Kidney capillary endothelial cell (primary cell): ENCODE measurements around the gene AGO4.
A peak's percentile ranks its signal among the peaks of the same experiment; 100 is the strongest.
"Not testable (repeated sequence)": the region's sequence is repeated elsewhere in the genome, so short reads cannot be mapped to it uniquely, and the experiment has no call there.

Source experiments
- DNase-seq: peaks from one replicate; pipeline ENCODE4 v3.0.0-alpha.2; 2018; ENCODE audit warnings: low spot score

AGO4 gene

GRCh38 chr1:35863881-35864625 is 56.2 kb downstream of the AGO4 start:
- no peak for DNase-seq

GRCh38 chr1:35864813-35865212 is 57.0 kb downstream of the AGO4 start:
- DNase-seq = no peak

DNA sequence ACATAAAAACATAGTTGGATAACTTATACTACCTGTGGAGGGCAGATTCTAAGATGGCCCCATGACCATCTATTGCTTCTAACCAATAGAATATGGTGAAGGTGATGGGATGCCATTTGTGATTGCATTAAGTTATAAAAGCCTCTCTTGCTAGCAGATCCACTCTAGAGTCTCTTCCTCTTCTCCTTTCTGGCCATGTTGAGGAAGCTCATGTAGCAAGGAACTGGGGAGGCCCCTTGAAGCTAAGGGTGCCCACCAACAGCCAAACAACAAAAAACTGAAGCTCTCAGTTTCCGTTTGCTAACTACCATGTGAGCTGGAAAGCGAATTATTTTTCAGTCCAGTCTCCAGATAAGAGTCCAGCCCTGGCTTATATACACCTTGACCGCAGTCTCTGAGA is 59.2 kb downstream of the AGO4 start:
- DNase-seq = no peak

DNA sequence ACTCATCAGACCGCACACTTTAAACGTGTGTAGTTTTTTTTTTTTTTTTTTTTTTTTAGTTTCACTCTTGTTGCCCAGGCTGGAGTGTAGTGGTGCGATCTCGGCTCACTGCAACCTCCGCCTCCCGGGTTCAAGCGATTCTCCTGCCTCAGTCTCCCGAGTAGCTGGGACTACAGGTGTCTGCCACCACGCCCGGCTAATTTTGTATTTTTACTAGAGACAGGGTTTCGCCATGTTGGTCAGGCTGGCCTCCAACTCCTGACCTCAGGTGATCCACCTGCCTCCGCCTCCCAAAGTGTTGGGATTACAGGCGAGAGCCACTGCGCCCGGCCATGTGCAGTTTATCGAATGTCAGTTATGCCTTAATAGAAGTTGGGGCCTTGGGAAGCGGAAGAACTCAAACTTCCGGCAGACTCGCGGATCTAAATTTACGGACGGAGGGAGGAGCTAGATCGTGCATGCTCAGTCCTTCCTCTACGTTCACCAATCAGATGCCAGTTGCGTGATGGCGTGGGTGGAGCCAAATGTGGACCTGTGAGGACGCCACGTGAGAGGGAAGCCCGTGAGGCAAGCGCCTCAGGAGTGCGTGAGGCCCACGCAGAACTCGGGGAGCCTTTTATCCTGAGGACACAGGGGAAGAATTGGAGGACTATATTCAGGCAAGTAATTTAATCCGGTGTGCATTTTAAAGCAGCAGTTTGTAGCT is 61.6 kb downstream of the AGO4 start:
- DNase-seq = not testable (repeated sequence)

- DNase-seq = no peak
Measured at GRCh38 chr1:35870651-35871309, 63.0 kb downstream of the AGO4 start.

DNA sequence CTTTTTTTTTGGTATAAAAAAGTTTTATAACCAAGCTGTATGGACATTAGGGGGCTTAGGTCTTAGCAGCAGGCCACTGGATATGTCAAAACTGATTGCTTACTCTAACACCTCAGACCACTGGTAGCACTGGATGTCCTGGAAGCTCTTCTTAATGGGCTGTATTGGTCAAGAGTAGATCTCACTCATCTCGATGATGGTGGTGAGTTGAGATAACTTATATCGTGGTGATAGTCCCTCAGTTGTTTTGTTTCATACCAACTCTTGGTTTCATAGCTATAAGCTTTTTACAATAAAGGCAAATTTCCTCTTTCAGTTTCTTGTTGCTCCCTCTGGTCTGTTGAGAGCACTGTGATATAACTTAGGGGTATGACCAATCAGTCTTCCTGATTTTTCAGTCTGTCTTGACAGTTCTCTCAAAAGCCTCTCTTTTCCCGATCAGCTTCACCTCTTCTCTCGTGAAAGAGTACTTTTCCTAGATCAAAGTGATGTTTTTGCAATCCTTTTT is 65.5 kb downstream of the AGO4 start:
- DNase-seq = no peak

DNA sequence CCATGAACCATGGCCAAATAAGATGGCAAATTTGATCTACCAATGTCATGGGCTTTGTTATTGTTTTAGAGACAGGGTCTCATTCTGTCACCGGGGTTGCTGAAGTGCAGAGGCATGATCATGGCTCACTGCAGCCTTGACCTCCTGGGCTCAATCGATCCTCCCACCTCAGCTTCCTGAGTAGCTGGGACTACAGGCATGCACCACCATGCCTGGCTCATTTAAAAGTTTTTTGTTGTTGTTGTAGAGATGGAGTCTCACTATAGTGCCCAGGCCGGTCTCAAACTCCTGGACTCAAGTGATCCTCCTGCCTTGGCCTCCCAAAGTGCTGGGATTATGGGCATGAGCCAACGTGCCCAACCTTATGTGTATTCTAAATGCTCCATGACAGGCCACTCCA is 66.3 kb downstream of the AGO4 start:
- not testable (repeated sequence) for DNase-seq

- DNase-seq = no peak
Measured at GRCh38 chr1:35876988-35877387, 69.2 kb downstream of the AGO4 start.

DNA sequence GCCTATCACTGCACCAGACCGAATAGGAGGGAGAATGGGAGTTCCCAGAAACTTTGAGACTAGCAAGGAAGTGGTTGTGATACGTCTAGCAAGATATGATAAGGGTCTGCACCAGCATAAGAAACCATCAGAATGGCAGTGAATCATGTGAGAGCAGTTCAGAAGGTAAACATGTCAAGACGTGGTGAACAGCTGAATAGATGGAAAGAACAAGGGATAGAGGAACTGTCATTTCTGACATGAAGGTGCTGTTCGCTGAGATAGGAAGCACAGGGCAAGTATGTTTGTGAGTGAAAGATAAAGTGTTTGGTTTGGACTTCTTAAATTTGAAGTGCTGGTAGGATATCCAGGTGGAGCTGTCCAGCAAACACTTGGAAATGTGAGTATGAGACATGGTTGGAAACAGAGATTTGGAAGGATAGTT is 74.0 kb downstream of the AGO4 start:
- DNase-seq = no peak

DNA sequence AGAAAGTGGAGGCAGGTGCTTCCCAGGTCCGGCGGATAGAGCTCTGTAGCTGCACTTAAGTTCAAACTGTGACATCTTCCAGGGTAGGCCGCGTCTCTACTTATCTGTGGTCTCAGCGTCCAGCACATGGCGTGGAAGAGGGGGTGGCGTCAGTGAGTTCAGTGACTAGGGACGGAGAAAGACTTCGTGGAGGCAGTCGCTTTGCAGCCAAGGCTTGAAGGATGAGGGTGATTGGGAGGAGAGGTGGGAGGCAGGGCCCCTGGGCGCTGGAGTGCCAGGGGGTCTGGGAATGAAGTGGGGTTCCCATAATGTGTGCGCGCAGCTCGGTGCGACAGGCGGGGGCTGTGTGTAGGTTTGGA is 74.7 kb downstream of the AGO4 start:
- DNase-seq = no peak

- peak; percentile 94 for DNase-seq
Measured at GRCh38 chr1:35882945-35883634, 75.3 kb downstream of the AGO4 start, which contains the start of gene AGO1. Gene AGO1 (plus strand): TSS chr1:35883209. CDS start chr1:35883422, 213 bp downstream.

DNA sequence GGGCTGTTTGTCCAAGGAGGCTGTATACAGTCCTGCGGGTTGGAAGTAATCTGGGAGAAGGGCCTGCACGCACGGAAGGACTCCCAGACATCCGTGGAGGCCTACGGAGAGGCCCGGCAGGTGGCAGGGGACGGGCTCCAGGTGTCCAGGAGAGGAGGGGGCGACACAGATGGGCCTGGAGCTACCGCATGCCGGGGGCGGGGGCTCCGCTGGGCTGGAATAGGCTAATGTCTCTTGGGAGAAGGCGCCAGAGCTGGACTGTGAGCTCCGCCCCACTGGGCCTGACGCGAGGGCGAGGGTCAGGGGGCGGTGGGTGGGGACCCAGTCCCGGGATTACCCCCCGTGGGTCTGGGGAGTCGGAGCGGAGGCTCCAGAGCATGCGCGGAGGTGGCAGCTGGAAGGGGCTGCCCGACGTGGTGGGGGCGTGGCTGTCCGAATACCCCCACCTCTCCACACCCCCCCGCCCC is 75.9 kb downstream of the AGO4 start:
- no peak for DNase-seq

GRCh38 chr1:35884934-35885333 is 77.1 kb downstream of the AGO4 start:
- no peak for DNase-seq

DNA sequence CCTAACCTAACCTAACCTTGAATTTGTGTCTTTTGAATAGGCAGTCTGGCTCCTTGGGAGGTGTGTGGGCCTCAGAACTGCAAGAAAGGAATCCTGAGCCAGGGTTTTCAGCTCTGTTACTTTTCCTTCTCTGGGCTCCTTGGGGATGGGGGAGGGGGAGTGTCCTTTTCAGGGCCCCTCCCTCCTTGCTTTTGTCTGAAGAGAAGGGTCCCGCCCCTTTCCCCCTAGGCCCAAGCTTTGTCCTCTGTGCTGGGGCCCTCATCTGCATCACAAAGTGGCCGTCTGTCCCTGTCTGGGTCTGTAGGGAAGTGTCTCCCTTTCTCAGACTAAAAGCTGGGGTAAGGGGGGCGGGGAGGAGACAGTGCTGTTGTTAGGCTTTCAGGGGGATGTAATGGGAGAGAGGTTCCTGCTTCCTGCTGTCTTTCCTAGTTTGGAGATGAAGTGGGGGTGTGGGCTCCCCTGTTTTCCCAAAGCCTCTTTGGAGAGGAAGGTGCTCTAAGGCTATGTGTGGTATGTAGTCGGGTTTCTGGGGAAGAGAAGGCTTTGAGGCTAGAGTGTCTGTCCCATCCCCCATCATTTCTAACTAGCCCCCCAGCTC is 78.2 kb downstream of the AGO4 start:
- DNase-seq = no peak

DNA sequence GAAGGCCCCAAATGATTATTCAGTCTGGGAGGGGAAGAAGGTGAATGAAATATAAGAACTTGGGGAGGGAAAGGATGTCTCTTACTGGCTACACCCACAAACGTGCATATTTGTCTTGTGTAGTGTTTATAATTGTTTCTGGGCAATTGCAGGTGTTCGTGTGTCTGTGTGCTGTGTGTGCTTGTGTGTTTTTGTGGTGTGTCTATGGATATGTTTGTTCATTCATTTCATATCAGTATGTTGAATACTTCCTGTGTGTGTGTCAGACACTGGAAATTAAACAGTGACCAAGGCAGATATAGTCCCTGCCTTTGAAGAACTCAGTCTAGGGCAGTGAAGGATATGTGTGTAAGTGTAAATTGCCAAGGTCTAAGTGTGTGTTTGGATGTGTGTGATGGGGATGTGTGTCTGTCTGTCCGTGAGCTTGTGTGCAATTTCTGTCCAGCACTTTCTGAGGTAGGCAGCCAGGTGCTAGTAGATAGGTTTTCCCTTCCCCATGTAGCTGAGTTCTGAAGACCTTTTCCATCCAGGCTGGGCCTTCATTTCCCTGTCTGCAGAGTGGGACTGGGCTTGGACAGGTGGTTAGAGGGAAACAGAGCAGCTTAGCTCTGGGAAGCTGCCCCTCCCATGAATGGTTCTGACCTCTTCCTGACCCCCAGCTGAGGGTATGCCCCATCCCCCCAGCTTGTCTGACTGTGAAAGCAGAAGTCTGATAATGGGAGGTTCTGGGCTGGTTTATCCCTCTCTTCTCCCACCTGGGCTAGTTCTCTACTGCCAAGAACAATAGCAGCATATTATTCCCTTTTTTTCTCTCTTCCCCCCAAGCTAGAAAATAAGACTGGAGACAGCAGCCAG is 79.0 kb downstream of the AGO4 start:
- DNase-seq = no peak

- no peak for DNase-seq
Measured at GRCh38 chr1:35887508-35887907, 79.7 kb downstream of the AGO4 start.

GRCh38 chr1:35888255-35888654 is 80.4 kb downstream of the AGO4 start:
- no peak for DNase-seq

GRCh38 chr1:35888981-35889380 is 81.2 kb downstream of the AGO4 start:
- not testable (repeated sequence) for DNase-seq

- DNase-seq = no peak
Measured at GRCh38 chr1:35893051-35893879, 85.4 kb downstream of the AGO4 start.

- DNase-seq = no peak
Measured at GRCh38 chr1:35894183-35894582, 86.4 kb downstream of the AGO4 start.
